ENCODE data around the gene DBF4B.

- TF ChIP-seq CTCF (IDR thresholded peaks at IDR 0.05), result no peak
- TF ChIP-seq POLR2A (IDR thresholded peaks at IDR 0.05), result no peak
Measured at GRCh38 chr17:44751806-44752205, 43.3 kb downstream of the DBF4B start.

Data from esophagus squamous epithelium (tissue), 4 donors.